ENCODE measurements around the gene FGD5.
"Not testable (repeated sequence)": the region's sequence is repeated elsewhere in the genome, so short reads cannot be mapped to it uniquely, and the experiment has no call there.

DNA sequence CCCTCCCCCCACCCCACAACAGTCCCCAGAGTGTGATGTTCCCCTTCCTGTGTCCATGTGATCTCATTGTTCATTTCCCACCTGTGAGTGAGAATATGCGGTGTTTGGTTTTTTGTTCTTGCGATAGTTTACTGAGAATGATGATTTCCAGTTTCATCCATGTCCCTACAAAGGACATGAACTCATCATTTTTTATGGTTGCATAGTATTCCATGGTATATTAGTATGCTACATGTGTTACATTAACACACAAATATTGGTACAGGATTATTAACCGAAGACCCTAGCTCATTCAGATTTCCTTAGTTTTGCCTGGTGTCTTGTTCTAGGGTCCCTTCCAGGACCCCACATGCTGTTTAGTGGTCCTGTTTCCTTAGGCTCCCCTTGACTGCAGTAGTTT, 84.7 kb downstream of the FGD5 start:
- not testable (repeated sequence) for TF ChIP-seq JUND (IDR thresholded peaks at IDR 0.05); SIN3A (IDR thresholded peaks at IDR 0.05; ENCODE audit: borderline replicate concordance, low read depth, low read length); GABPA (IDR thresholded peaks at IDR 0.05; ENCODE audit: low read depth)
- TF ChIP-seq, protein P1, sequence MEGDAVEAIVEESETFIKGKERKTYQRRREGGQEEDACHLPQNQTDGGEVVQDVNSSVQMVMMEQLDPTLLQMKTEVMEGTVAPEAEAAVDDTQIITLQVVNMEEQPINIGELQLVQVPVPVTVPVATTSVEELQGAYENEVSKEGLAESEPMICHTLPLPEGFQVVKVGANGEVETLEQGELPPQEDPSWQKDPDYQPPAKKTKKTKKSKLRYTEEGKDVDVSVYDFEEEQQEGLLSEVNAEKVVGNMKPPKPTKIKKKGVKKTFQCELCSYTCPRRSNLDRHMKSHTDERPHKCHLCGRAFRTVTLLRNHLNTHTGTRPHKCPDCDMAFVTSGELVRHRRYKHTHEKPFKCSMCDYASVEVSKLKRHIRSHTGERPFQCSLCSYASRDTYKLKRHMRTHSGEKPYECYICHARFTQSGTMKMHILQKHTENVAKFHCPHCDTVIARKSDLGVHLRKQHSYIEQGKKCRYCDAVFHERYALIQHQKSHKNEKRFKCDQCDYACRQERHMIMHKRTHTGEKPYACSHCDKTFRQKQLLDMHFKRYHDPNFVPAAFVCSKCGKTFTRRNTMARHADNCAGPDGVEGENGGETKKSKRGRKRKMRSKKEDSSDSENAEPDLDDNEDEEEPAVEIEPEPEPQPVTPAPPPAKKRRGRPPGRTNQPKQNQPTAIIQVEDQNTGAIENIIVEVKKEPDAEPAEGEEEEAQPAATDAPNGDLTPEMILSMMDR (IDR thresholded peaks at IDR 0.05), result not testable (repeated sequence)
- TF ChIP-seq, protein P2, sequence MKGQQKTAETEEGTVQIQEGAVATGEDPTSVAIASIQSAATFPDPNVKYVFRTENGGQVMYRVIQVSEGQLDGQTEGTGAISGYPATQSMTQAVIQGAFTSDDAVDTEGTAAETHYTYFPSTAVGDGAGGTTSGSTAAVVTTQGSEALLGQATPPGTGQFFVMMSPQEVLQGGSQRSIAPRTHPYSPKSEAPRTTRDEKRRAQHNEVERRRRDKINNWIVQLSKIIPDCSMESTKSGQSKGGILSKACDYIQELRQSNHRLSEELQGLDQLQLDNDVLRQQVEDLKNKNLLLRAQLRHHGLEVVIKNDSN (IDR thresholded peaks at IDR 0.05; ENCODE audit: borderline replicate concordance, low read depth), result not testable (repeated sequence)

Measured in SK-N-SH (cell line).